HEK293T (cell line): Measurements from ENCODE around the gene DDX10.

Experiments
- CTCF ChIA-PET: fragments of 350-600 bp; formaldehyde crosslinking; extraction: SDS; loops from one replicate; lab custom pipeline; 2021; ENCODE audit warnings: antibody characterized with exemption, inconsistent platforms; lab: Yijun Ruan, JAX
- POLR2A ChIA-PET: fragments of 350-600 bp; formaldehyde crosslinking; extraction: SDS; loops from one replicate; lab custom pipeline; 2020; ENCODE audit warnings: antibody characterized with exemption, inconsistent platforms; lab: Yijun Ruan, JAX
- DNase-seq: peaks from one replicate; pipeline ENCODE4 v3.0.0; 2012; ENCODE audit warnings: mixed read lengths; ENCODE audit errors: extremely low spot score
- ARNT ChIP-seq: fragments of 450-650 bp; IDR thresholded peaks from 2 replicates; pipeline ENCODE4 v1.6.1; 2017; ENCODE audit warnings: mild to moderate bottlenecking
- BHLHE40 ChIP-seq: fragments of 450-650 bp; IDR thresholded peaks from 2 replicates; pipeline ENCODE4 v1.6.1; 2016; ENCODE audit warnings: mild to moderate bottlenecking, moderate library complexity, borderline replicate concordance
- CTBP1 ChIP-seq: fragments of 450-650 bp; IDR thresholded peaks from 2 replicates; pipeline ENCODE4 v1.6.1; 2016; ENCODE audit warnings: borderline replicate concordance
- ELF4 ChIP-seq: fragments of 450-650 bp; IDR thresholded peaks from 2 replicates; pipeline ENCODE4 v1.6.1; 2017; ENCODE audit warnings: antibody characterized with exemption
- FOXA1 ChIP-seq: fragments of 450-650 bp; IDR thresholded peaks from 2 replicates; pipeline ENCODE4 v1.6.1; 2016; ENCODE audit warnings: mild to moderate bottlenecking
- FOXK2 ChIP-seq: fragments of 450-650 bp; IDR thresholded peaks from 2 replicates; pipeline ENCODE4 v1.6.1; 2016; ENCODE audit warnings: mild to moderate bottlenecking
- FOXM1 ChIP-seq: fragments of 450-650 bp; IDR thresholded peaks from 2 replicates; pipeline ENCODE4 v1.6.1; 2017; ENCODE audit warnings: mild to moderate bottlenecking, borderline replicate concordance
- HDGF ChIP-seq: fragments of 450-650 bp; IDR thresholded peaks from 2 replicates; pipeline ENCODE4 v1.6.1; 2017; ENCODE audit warnings: antibody characterized with exemption, borderline replicate concordance
- L3MBTL2 ChIP-seq: fragments of 450-650 bp; conservative IDR thresholded peaks from 2 replicates; pipeline ENCODE4 v1.6.1; 2016; ENCODE audit warnings: mild to moderate bottlenecking
- LEF1 ChIP-seq: fragments of 450-650 bp; IDR thresholded peaks from 2 replicates; pipeline ENCODE4 v1.6.1; 2017; ENCODE audit warnings: mild to moderate bottlenecking, borderline replicate concordance
- NFRKB ChIP-seq: fragments of 450-650 bp; IDR thresholded peaks from 2 replicates; pipeline ENCODE4 v1.6.1; 2016; ENCODE audit warnings: mild to moderate bottlenecking, moderate library complexity
- PKNOX1 ChIP-seq: fragments of 450-650 bp; IDR thresholded peaks from 2 replicates; pipeline ENCODE4 v1.6.1; 2016
- SP1 ChIP-seq: fragments of 450-650 bp; IDR thresholded peaks from 2 replicates; pipeline ENCODE4 v1.6.1; 2017
- SUZ12 ChIP-seq: fragments of 450-650 bp; IDR thresholded peaks from 2 replicates; pipeline ENCODE4 v1.6.1; 2016; ENCODE audit warnings: mild to moderate bottlenecking
- TARDBP ChIP-seq: fragments of 450-650 bp; IDR thresholded peaks from 2 replicates; pipeline ENCODE4 v1.6.1; 2016
- ZNF384 ChIP-seq: fragments of 450-650 bp; IDR thresholded peaks from 2 replicates; pipeline ENCODE4 v1.6.1; 2016

The DDX10 gene

GRCh38 chr11:108854346-108854745, 189.5 kb downstream of the DDX10 start:
- no peak for DNase-seq
- CTCF ChIA-PET: no interaction called here
- no peak for TF ChIP-seq NFRKB
- POLR2A ChIA-PET: no interaction called here

GRCh38 chr11:108857382-108857781, 192.5 kb downstream of the DDX10 start:
- DNase-seq: no peak
- TF ChIP-seq PKNOX1: no peak
- TF ChIP-seq FOXA1: no peak
- TF ChIP-seq FOXM1: no peak
- TF ChIP-seq HDGF: no peak
- no peak for TF ChIP-seq NFRKB
- no peak for TF ChIP-seq FOXK2
- no peak for TF ChIP-seq ARNT
- TF ChIP-seq CTBP1: no peak
- TF ChIP-seq L3MBTL2: no peak
- no peak for TF ChIP-seq ZNF384
- TF ChIP-seq TARDBP: no peak
- TF ChIP-seq SUZ12: no peak
- no peak for TF ChIP-seq LEF1
- no peak for TF ChIP-seq ELF4
- ChIA-PET POLR2A (no interaction called here), CTCF (no interaction called here)

GRCh38 chr11:108858622-108859021, 193.8 kb downstream of the DDX10 start:
- ChIA-PET CTCF (no interaction called here), POLR2A (no interaction called here)
- TF ChIP-seq ELF4: no peak
- TF ChIP-seq PKNOX1: no peak
- TF ChIP-seq FOXA1: no peak
- no peak for TF ChIP-seq FOXM1
- TF ChIP-seq ZNF384: no peak
- no peak for TF ChIP-seq ARNT
- TF ChIP-seq TARDBP: no peak
- TF ChIP-seq BHLHE40: no peak
- no peak for DNase-seq

- DNase-seq: no peak
- ChIA-PET POLR2A (no interaction called here), CTCF (no interaction called here)
- no peak for TF ChIP-seq HDGF
- no peak for TF ChIP-seq CTBP1
- no peak for TF ChIP-seq FOXK2
- TF ChIP-seq BHLHE40: no peak
- no peak for TF ChIP-seq ZNF384
- TF ChIP-seq NFRKB: no peak
- TF ChIP-seq FOXA1: no peak
- TF ChIP-seq PKNOX1: no peak
- no peak for TF ChIP-seq LEF1
- TF ChIP-seq SUZ12: no peak
- TF ChIP-seq ARNT: no peak
- no peak for TF ChIP-seq FOXM1
These were observed 194.6 kb downstream of the DDX10 start for GRCh38 chr11:108859510-108859909.

GRCh38 chr11:108863528-108863927, 198.7 kb downstream of the DDX10 start:
- no peak for DNase-seq
- ChIA-PET POLR2A (no interaction called here), CTCF (interaction anchor here (1.4 kb wide), 1 partner anchor 10 kb away, joined by 3 read pairs; no protein-coding TSS in a partner anchor)
- no peak for TF ChIP-seq TARDBP
- no peak for TF ChIP-seq L3MBTL2
- no peak for TF ChIP-seq FOXA1
- no peak for TF ChIP-seq FOXM1
- no peak for TF ChIP-seq FOXK2
- TF ChIP-seq BHLHE40: no peak
- no peak for TF ChIP-seq SUZ12

- CTCF ChIA-PET: no interaction called here
- TF ChIP-seq ZNF384: no peak
- TF ChIP-seq PKNOX1: no peak
- no peak for TF ChIP-seq TARDBP
- no peak for TF ChIP-seq LEF1
- TF ChIP-seq SP1: no peak
- TF ChIP-seq BHLHE40: no peak
- no peak for TF ChIP-seq CTBP1
- TF ChIP-seq NFRKB: no peak
- TF ChIP-seq ARNT: no peak
- no peak for TF ChIP-seq HDGF
- no peak for TF ChIP-seq FOXA1
- POLR2A ChIA-PET: no interaction called here
- no peak for DNase-seq
These were observed 200.5 kb downstream of the DDX10 start for GRCh38 chr11:108865406-108865805.

- CTCF ChIA-PET: no interaction called here
- TF ChIP-seq ARNT: no peak
- TF ChIP-seq L3MBTL2: no peak
- no peak for TF ChIP-seq TARDBP
- no peak for TF ChIP-seq SUZ12
- TF ChIP-seq FOXA1: no peak
- no peak for TF ChIP-seq ELF4
- TF ChIP-seq CTBP1: no peak
- no peak for TF ChIP-seq BHLHE40
- TF ChIP-seq FOXK2: no peak
- TF ChIP-seq FOXM1: no peak
- TF ChIP-seq HDGF: no peak
- no peak for TF ChIP-seq SP1
- no peak for TF ChIP-seq LEF1
- no peak for TF ChIP-seq PKNOX1
- no peak for TF ChIP-seq ZNF384
- TF ChIP-seq NFRKB: no peak
- no peak for DNase-seq
- POLR2A ChIA-PET: no interaction called here
These were observed 201.9 kb downstream of the DDX10 start for GRCh38 chr11:108866781-108867180.
